Inflammatory macrophage treated with lipopolysaccharide for 1 hour (primary cell): ENCODE results near the gene PCDHB13.
"Not testable (repeated sequence)": the region's sequence is repeated elsewhere in the genome, so short reads cannot be mapped to it uniquely, and the experiment has no call there.

Experiments
- DNase-seq, 2 donors: peaks; one replicate each; pipeline ENCODE4 v3.0.0-alpha.2; 2020 to 2022

Gene PCDHB13

GRCh38 chr5:141213656-141214339 lies at the start of gene PCDHB13:
TSS of gene PCDHB13 (plus strand) at chr5:141213919. CDS start at chr5:141214124, 205 bp downstream.
- DNase-seq, result not testable (repeated sequence)

GRCh38 chr5:141172381-141173204 lies 41.1 kb upstream of the PCDHB13 start, which contains the start of gene PCDHB7:
TSS of gene PCDHB7 (plus strand) at chr5:141172644. CDS start at chr5:141172836, 192 bp downstream.
- no peak for DNase-seq

- not testable (repeated sequence) for DNase-seq
These were observed 39.2 kb upstream of the PCDHB13 start for GRCh38 chr5:141174291-141175104.

GRCh38 chr5:141175933-141176332 lies 37.8 kb upstream of the PCDHB13 start:
- DNase-seq, result no peak

GRCh38 chr5:141177577-141178191 lies 36.0 kb upstream of the PCDHB13 start, which contains the start of gene PCDHB8:
TSS of gene PCDHB8 (plus strand) at chr5:141177790. CDS start at chr5:141178035, 245 bp downstream.
- not testable (repeated sequence) for DNase-seq

GRCh38 chr5:141179371-141179770 lies 34.3 kb upstream of the PCDHB13 start:
- not testable (repeated sequence) for DNase-seq

- not testable (repeated sequence) for DNase-seq
These were observed 33.8 kb upstream of the PCDHB13 start for GRCh38 chr5:141179876-141180275.

- DNase-seq, result no peak
These were observed 33.4 kb upstream of the PCDHB13 start for GRCh38 chr5:141180313-141180712.

GRCh38 chr5:141182248-141182647 lies 31.5 kb upstream of the PCDHB13 start, which contains the start of gene PCDHB16:
TSS of gene PCDHB16 (plus strand) at chr5:141182387. CDS start at chr5:141182560, 173 bp downstream.
- no peak for DNase-seq

- not testable (repeated sequence) for DNase-seq
These were observed 29.4 kb upstream of the PCDHB13 start for GRCh38 chr5:141184117-141184855.

GRCh38 chr5:141186897-141187512 lies 26.7 kb upstream of the PCDHB13 start, which contains the start of gene PCDHB9:
TSS of gene PCDHB9 (plus strand) at chr5:141187161. CDS start at chr5:141187319, 158 bp downstream.
- no peak for DNase-seq

- DNase-seq, result not testable (repeated sequence)
These were observed 25.0 kb upstream of the PCDHB13 start for GRCh38 chr5:141188682-141189081.

- not testable (repeated sequence) for DNase-seq
These were observed 24.6 kb upstream of the PCDHB13 start for GRCh38 chr5:141189131-141189530.

GRCh38 chr5:141192110-141192725 lies 21.5 kb upstream of the PCDHB13 start, which contains the start of gene PCDHB10:
TSS of gene PCDHB10 (plus strand) at chr5:141192353. CDS start at chr5:141192553, 200 bp downstream.
- peak in 1 of 2 donors; percentile 2 for DNase-seq

- DNase-seq, result not testable (repeated sequence)
These were observed 19.4 kb upstream of the PCDHB13 start for GRCh38 chr5:141194332-141194731.

GRCh38 chr5:141196363-141196762 lies 17.4 kb upstream of the PCDHB13 start:
- no peak for DNase-seq

- no peak for DNase-seq
These were observed 14.1 kb upstream of the PCDHB13 start, which contains the start of gene PCDHB11 for GRCh38 chr5:141199359-141200235. TSS of gene PCDHB11 (plus strand) at chr5:141199627. CDS start at chr5:141199775, 148 bp downstream.

- not testable (repeated sequence) for DNase-seq
These were observed 12.6 kb upstream of the PCDHB13 start for GRCh38 chr5:141201126-141201525.

GRCh38 chr5:141201646-141202045 lies 12.1 kb upstream of the PCDHB13 start:
- not testable (repeated sequence) for DNase-seq
